Glutamatergic neuron (in vitro differentiated cells): ENCODE measurements around the gene AASS. TPM values are rescaled to one million over a fixed set of nuclear protein-coding genes. Genes with fewer than 3 reads are reported as not detected.

Experiments
- DNase-seq: peaks from one replicate; pipeline ENCODE4 v3.0.0; 2022
- H3K27ac Mint-ChIP-seq: one replicate; pipeline ENCODE4 v1.8.0; 2020; ENCODE audit warnings: mild to moderate bottlenecking, mixed read lengths, inconsistent platforms; ENCODE audit not compliant: unreplicated experiment
- H3K27me3 Mint-ChIP-seq: one replicate; pipeline ENCODE4 v1.8.0; 2020; ENCODE audit warnings: mild to moderate bottlenecking, moderate library complexity, mixed read lengths, inconsistent platforms; ENCODE audit not compliant: unreplicated experiment
- H3K36me3 Mint-ChIP-seq: one replicate; pipeline ENCODE4 v1.8.0; 2020; ENCODE audit warnings: mild to moderate bottlenecking, mixed read lengths, inconsistent platforms; ENCODE audit not compliant: unreplicated experiment
- H3K4me1 Mint-ChIP-seq: one replicate; pipeline ENCODE4 v1.8.0; 2020; ENCODE audit warnings: mild to moderate bottlenecking, low read depth, mixed read lengths, inconsistent platforms; ENCODE audit not compliant: unreplicated experiment
- H3K4me3 Mint-ChIP-seq: one replicate; pipeline ENCODE4 v1.8.0; 2020; ENCODE audit warnings: mild to moderate bottlenecking, mixed read lengths, inconsistent platforms; ENCODE audit not compliant: unreplicated experiment
- H3K9me3 Mint-ChIP-seq: one replicate; pipeline ENCODE4 v1.8.0; 2020; ENCODE audit warnings: mild to moderate bottlenecking, moderate library complexity, mixed read lengths, inconsistent platforms; ENCODE audit not compliant: unreplicated experiment
- total RNA-seq: library from RNA; stranded (reverse); fragmentation: NEBNext Ultra II Directional; extraction: Animal tissue kit (Norgen Biotek cat#: 25700); gene quantifications from one replicate; pipeline ENCODE4 v1.2.1, GENCODE V29; 2021; ENCODE audit not compliant: unreplicated experiment
- TF ChIP-seq, protein P1 (sequence below): fragments of 200-600 bp; sonication (generic); IDR thresholded peaks from one replicate; pipeline ENCODE4 v1.5.0; 2021; ENCODE audit not compliant: partially characterized antibody, unreplicated experiment

Gene AASS
- total RNA-seq, 1 donor from 2014 or later, result 37.0 TPM

DNA sequence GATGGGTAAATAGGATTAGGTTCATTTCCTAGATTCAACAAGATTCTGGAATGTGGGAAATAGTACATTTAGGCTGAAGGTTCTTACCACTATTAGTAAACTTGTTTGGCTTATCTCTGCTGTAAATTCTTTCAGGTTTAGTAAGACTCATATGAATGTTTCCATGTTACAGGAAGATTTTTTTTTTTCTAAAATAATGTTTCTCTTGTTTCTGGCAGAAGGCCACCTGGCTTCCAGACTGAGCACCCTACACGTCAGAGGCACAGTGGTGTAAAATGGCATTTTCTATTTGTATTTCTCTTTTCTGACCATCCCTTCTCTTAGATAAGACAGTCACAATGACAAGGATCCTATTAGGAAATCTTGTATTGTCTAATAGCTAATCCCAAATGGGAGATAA is 22.7 kb upstream of the AASS start:
- DNase-seq, result no peak
- Mint-ChIP-seq H3K4me1 (no peaks in the 10 kb centered on the region), H3K27me3 (no peaks in the 10 kb centered on the region), H3K4me3 (no peak overlapping the region), H3K27ac (no peak overlapping the region), H3K9me3 (no peaks in the 10 kb centered on the region), H3K36me3 (no peaks in the 10 kb centered on the region)
- TF ChIP-seq, protein P1, sequence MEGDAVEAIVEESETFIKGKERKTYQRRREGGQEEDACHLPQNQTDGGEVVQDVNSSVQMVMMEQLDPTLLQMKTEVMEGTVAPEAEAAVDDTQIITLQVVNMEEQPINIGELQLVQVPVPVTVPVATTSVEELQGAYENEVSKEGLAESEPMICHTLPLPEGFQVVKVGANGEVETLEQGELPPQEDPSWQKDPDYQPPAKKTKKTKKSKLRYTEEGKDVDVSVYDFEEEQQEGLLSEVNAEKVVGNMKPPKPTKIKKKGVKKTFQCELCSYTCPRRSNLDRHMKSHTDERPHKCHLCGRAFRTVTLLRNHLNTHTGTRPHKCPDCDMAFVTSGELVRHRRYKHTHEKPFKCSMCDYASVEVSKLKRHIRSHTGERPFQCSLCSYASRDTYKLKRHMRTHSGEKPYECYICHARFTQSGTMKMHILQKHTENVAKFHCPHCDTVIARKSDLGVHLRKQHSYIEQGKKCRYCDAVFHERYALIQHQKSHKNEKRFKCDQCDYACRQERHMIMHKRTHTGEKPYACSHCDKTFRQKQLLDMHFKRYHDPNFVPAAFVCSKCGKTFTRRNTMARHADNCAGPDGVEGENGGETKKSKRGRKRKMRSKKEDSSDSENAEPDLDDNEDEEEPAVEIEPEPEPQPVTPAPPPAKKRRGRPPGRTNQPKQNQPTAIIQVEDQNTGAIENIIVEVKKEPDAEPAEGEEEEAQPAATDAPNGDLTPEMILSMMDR, result no peak

DNA sequence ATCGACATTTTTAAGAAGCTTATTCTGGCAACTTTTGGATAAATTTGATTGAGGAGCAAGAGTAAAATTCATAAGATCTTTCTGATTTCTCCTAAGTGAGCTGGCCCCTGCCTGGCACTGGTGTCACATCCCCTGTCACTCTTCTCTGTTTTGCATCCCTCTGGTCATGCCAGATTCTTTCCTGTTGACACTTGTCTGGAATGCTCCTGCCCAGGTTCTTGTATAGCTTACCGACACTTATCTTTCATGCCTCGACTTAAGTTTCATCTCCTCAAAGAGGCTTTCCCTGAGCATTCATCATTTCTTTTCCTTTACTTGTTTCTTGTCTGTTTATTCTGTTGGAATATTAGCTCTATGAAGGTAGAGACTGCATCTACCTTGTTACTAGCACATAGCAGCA is 22.2 kb upstream of the AASS start:
- H3K4me3 Mint-ChIP-seq, result no peak overlapping the region
- no peaks in the 10 kb centered on the region for H3K27me3 Mint-ChIP-seq
- DNase-seq, result no peak
- no peak overlapping the region for H3K27ac Mint-ChIP-seq
- H3K9me3 Mint-ChIP-seq, result no peaks in the 10 kb centered on the region
- H3K4me1 Mint-ChIP-seq, result no peaks in the 10 kb centered on the region
- no peaks in the 10 kb centered on the region for H3K36me3 Mint-ChIP-seq
- TF ChIP-seq, protein P1, result no peak

- Mint-ChIP-seq H3K27ac (no peak overlapping the region), H3K36me3 (no peaks in the 10 kb centered on the region), H3K4me3 (no peak overlapping the region), H3K9me3 (no peaks in the 10 kb centered on the region), H3K4me1 (no peaks in the 10 kb centered on the region), H3K27me3 (no peaks in the 10 kb centered on the region)
- no peak for DNase-seq
- TF ChIP-seq, protein P1, result no peak
Observed at GRCh38 chr7:122161628-122162027, 17.6 kb upstream of the AASS start.

DNA sequence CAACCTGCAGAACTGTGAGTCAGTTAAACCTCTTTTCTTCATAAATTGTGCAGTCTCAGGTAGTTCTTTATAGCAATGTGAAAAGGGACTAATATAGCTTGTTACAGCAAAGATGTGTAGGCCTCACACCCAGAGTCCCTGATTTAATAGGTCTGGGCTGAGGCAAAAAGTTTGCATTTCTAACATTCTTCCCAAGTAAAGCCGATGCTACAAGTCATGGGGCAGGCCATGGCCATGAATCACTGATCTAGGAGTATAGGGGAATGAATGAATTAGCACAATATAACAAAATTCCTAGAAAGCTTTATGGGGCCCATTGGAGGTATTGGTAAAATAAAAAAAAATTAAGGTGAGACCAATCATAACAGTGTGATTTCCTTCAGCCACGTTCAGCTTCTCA is 11.5 kb upstream of the AASS start:
- Mint-ChIP-seq H3K27me3 (no peaks in the 10 kb centered on the region), H3K9me3 (no peaks in the 10 kb centered on the region), H3K36me3 (no peaks in the 10 kb centered on the region), H3K27ac (no peak overlapping the region), H3K4me3 (no peak overlapping the region), H3K4me1 (peaks cover 4% of the 10 kb centered on the region)
- TF ChIP-seq, protein P1, result no peak
- no peak for DNase-seq

- no peak overlapping the region for H3K4me3 Mint-ChIP-seq
- peaks cover 6% of the 10 kb centered on the region for H3K27me3 Mint-ChIP-seq
- H3K4me1 Mint-ChIP-seq, result peaks cover 14% of the 10 kb centered on the region
- TF ChIP-seq, protein P1, result no peak
- DNase-seq, result no peak
- no peaks in the 10 kb centered on the region for H3K36me3 Mint-ChIP-seq
- H3K27ac Mint-ChIP-seq, result no peak overlapping the region
- peaks cover 7% of the 10 kb centered on the region for H3K9me3 Mint-ChIP-seq
Observed at GRCh38 chr7:122148878-122149277, 4.8 kb upstream of the AASS start.
